ENCODE results near the gene PIK3R3.

The PIK3R3 gene

DNA sequence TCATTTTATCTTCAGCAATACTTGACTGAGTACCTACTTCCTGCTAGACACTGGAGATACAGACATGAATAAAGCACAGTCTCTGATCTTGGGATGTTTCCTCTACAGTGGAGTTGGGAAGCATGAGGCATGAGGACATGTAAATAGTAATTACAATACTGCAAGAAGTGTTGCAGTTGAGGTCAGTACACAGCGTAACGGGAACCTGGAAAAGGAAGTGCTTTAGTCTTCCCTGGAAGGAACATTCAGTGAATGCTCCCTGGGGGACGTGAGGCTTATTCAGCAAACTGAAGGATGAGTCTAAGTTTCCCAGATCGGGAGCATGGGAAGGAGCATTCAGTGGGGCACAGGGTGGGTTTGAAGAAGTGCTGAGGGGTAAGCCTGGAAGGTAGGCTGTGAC, 112.4 kb downstream of the PIK3R3 start:
- DNase-seq = no peak

DNA sequence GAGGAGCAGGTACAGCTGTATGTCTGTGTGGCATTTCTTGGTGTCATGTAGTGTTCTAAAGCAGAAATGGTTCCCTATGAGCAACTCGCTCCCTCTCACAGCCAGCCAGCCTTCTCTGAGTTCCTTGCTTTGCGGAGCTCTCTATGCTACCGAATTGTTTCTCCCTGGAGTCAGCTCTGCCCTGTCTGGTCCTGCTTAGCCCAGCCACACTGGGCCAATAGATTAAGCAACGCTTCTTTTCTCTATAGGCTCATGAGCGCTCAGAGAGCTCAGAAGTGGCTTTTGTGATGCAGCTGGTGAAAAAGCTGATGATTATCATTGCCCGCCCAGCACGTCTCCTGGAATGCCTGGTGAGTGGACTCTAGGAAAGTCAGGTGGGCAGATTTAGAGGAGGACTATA, 113.1 kb downstream of the PIK3R3 start:
- no peak for DNase-seq

DNA sequence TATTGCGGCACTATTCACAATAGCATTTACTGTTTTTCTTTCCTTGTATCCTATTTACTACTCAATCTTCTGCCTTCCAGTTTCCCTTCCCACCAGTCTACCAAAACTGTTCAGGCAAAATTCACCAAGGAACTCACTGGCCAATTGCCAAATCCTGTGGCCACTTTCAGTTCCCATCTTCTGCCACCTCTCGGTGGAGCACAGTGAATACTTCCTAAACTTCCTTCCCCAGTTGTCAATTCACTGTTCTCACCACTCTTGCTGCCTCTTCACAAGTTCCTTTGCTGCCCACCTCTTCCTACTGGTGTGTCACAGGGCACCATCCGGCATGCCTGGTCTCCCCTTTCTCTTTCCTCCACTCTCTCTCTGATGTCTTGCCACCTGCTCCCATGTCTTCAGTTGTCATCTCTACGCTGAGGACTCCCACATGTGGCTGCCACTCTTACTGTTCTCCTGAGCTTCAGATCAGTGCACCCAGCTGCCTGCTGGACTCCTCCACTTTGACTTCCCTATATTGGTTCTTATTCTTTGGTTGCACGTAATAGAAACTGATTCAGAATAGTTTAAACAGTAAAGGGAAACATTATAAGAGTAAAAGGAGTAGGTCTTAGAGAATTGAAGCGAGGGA, 114.4 kb downstream of the PIK3R3 start:
- no peak for DNase-seq

DNA sequence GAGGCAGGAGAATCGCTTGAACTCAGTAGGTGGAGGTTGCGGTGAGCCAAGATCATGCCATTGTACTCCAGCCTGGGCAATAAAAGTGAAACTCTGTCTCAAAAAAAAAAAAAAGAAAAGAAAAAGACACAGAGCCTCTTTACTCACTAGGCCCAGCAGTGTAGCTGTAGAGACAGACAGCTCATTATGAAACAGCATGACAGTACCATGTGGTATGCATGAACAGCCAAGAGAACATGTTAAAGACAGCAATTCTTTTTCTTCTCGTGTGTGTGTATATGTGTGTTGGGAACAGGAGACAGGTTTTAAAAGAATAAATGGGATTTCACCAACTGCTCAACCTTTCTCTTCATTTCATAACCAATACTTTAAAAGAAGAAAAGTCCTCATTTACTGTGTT, 118.8 kb downstream of the PIK3R3 start:
- DNase-seq = no peak

DNA sequence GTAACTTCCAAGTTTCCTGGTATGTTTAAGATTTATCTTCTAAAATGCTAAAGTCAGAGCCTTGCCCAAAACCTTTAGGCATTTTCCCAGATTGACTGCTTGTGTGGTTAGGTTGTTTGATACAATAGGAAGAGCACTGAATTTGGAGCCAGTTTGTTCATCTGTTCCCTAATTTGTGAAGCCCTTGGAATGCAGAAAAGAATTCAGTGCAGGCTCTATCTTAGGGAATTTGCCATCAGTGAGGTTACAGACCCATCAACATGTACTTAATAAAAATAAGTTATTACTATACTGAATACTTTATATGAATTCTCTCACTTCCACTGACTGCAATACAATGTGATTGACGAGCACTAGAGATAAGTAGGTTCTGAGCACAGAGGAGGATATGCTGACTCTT, 120.2 kb downstream of the PIK3R3 start:
- DNase-seq = no peak

DNA sequence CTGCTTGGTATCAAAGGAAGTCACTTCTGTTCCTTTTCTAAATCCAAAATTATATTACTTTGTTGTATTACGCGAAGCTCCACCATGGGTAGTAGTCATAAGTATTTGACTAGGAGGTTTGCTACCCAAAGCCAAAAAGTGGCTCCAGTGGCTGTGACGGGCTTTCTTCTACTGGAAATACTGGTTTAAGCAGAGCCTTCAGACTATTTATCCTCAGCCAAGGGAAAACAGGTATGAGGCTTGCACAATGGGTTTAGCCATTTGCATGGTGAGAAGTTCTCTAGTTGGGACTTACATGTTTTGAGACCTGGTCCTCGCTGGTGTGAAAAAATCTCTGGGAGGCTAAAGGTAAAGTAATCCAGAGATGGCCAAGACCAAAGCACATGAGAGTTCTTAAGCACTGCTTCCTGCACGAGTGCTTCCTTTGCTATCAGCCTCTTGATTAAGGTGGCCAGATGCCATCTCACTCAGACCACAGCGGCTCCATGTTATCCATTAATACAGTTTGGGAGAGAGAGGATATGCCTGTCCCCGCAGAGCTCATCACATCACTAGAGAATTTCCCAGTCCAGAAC, 121.2 kb downstream of the PIK3R3 start:
- DNase-seq = no peak

DNA sequence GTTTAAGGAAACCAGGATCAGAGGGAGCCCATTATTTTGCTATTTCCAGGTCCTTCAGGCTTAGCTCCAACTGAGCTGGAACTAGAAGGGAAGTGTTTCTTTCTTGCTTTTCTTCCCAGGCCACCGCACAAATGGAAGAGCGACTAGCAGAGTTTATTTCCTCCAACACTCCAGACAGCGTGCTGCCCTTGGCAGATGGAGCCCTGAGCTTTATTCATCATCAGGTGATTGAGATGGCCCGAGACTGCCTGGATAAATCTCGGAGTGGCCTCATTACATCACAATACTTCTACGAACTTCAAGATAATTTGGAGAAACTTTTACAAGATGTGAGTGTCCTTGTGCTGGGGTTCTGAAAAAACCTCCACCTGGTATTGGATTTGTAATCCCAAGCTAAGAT, 121.8 kb downstream of the PIK3R3 start:
- no peak for DNase-seq

DNA sequence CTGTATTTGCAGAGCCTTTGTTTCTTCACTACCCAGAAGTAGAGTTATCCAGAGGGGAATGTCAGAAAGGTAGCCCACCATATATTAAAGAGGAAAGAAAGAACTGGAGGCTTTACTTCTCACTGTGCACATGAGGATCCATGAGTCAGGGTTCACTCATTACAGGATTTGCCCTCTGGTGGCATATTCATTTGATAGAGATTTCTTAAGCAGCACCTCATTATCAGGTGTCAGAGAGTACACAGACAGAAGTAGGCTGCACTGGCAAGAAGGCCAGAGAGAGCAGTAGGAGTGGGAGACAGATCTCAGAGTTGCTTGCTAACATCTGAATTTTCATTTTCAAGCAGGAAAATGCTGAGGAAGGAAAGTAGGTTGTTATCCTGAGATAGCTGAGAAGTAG, 123.8 kb downstream of the PIK3R3 start:
- DNase-seq = no peak

DNA sequence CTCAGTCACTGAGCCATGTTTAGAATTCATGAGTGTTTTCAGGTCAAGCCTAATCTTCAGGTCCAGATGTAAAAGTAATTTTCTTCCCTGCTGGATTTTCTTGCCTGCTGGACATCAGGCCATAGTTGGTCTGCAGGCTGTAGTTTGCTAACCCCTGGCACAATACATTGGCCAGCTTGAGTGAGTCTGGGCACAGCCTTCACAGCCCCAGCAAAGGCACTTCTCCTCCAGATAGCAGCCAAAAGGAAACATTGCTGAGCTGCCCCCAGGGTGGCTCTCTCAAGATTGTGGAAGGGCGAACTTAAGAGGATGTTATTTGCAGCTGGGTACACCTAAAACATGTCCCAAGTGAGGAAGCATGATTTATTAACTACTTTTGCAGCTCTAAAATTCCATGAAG, 126.8 kb downstream of the PIK3R3 start:
- no peak for DNase-seq

DNA sequence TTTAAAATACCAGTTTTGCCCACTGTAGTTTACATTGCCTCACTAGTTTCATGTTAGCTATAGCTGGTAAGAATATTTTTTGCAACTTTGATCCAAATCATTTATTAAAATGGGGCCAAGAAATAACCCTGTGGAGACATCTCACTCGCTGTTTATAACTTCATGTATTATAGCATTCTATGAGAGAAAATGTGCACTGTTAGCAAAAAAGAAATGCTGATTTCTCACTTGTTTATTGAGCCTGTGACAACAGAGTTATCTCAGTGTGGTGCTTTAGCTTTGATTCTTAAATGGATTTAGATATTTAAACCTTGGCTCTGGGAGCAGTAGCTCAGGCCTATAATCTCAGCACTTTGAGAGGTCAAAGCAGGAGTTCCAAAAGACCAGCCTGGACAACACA, 127.9 kb downstream of the PIK3R3 start:
- DNase-seq = no peak

DNA sequence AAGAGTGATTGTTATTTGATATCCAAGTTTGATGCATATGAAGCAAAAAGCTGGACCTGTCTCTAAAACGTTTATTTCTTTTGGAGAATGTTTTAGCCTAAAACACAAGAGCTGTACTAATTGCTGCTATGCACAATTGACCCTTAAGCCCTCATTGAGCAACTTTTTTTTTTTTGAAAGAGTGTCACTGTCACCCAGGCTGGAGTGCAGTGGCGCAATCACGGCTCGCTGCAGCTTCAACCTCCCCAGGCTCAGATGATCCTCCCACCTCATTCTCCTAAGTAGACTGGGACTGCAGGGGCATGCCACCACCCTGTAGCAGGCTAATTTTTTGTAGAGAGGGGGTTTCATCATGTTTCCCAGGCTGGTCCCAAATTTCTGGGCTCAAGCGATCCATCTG, 129.1 kb downstream of the PIK3R3 start:
- no peak for DNase-seq

DNA sequence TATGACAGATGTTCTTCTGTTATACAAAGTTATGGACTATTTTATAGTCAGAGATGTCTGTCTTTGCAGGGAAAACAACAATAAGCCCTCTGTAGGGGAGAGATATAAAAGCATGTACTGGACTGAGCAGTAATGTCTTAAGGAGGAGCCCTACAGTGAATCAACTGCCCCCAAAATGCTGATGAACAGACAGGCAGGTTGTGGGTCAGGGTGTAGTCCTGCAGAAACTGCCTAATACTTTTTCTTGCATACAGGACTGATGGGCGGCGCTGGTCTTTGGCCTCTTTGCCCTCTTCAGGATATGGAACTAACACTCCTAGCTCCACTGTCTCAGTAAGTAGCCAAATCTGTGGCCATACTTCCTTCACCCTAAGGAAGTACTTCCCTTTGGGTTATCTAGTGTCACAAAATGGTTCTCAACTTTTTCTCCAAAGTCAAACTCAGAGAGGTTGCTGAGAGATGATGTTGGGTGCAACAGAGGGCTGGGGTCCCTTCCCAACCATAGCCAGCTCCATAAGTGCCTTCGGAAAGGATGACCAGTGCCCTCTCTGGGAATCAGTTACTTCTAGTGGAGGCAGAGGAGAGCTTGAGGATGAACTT, 129.8 kb downstream of the PIK3R3 start:
- no peak for DNase-seq

DNA sequence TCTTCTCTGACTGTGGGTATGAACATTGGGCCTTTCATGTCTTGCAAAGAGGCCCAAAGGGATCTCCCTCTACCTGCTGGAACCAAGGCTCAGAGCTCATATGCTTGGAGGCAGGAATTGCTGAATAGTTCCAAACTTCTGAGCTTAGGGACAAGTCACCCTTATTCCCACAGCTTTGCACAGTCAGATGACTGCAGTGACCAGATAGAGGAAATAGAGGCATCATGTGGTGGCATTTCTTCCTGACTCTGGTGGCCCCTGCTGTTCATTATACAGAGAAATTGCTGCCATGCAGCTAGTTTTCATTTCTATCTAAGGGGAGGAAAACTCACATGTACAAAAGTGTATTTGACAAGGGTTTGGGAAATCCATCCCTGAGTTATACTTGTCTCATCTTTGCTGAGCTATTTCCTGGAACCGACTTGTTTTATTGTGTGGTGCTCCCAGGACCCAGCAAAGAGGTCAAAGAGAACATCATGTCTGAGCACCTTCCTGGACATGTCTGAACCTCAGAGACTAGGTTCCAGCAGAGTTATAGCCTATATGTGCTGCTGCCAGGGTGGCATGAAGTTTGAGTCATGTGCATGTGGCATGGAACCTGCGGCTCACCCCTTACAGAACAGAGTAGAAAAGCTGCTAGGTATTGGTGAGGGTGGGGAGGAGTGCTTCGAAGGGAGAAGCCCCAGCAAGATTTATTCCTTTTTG, 131.2 kb downstream of the PIK3R3 start:
- DNase-seq = no peak

DNA sequence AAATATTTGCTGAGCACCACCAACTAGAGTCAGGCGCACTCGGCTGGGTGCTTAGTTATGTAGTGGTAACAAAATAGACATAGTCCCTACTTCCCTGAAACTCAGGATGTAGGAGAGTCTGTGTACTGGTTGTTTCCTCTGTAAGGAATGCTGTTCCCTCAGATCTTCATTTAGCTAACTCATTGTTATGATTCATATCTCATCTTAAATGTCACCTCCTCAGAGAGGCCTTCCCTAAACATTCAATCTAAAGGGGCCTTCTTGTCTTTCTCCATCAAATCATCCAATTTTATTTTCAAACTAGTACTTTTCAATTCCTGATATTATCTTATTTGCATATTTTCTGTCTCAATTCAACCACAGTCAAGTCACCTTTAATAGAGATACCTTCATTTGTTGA, 132.9 kb downstream of the PIK3R3 start:
- DNase-seq = no peak

DNA sequence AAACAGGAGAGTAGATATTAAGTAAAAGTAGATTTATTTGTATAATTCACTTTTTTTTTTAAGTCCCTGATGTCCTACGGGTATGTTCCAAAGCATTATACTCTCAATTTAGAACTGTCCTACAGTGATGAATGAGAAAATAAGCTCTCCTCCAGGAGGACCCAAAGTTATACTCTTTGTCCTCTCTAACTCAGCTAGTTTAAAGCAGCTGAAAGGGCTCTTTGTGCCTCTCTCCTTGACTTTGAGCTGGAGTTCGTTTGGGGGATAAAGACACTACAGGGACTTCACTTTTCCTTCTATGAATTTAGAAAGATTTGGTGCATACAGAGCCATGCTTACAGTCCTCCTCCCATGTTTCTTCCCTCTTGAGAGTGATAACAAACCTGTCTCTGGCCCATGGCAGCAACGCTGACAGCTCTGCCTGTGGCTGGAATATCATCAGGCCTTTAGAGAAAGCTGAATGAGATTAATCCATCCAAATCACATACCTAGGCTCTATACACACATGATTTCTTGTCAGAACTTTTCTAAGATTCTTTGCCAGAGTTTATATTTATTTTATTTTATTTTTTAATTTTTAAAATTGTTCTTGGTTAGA, 134.3 kb downstream of the PIK3R3 start:
- no peak for DNase-seq

DNA sequence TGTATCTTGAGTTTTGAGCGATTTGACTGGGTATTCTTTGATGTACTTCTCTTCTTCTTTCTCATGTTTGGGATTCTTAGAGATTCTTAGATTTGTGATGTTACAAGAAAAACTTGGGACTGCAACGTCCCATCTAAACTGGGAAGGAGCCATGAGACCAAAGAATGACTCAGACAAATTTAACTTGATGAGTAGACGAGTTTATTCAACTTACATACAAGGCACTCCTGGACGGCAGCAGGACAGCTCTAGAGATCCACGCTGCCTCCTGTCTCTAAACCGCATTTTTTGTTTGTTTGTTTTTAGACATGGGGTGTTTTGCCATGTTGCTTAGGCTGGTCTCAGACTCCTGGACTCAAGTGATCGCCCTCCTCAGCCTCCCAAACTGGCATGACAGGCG, 137.1 kb downstream of the PIK3R3 start:
- no peak for DNase-seq

DNA sequence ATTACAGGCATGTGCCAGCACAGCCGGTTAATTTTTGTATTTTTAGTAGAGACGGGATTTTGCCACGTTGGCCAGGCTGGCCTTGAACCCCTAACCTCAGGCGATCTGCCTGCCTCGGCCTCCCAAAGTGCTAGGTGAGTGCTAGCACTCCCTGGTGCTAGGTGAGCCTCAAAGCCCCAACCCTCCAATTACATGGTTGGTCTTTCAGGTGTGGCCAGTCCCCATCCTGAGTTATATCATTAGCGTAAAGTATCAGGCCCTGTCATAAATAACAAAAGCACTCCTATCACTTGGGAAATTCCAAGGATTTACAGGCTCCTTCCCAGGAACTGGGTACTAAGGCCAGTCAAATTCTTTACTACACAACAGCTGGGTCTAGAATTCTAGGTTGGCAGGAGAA, 138.0 kb downstream of the PIK3R3 start:
- DNase-seq = no peak
